ENCODE results near the gene JMJD1C.

DNA sequence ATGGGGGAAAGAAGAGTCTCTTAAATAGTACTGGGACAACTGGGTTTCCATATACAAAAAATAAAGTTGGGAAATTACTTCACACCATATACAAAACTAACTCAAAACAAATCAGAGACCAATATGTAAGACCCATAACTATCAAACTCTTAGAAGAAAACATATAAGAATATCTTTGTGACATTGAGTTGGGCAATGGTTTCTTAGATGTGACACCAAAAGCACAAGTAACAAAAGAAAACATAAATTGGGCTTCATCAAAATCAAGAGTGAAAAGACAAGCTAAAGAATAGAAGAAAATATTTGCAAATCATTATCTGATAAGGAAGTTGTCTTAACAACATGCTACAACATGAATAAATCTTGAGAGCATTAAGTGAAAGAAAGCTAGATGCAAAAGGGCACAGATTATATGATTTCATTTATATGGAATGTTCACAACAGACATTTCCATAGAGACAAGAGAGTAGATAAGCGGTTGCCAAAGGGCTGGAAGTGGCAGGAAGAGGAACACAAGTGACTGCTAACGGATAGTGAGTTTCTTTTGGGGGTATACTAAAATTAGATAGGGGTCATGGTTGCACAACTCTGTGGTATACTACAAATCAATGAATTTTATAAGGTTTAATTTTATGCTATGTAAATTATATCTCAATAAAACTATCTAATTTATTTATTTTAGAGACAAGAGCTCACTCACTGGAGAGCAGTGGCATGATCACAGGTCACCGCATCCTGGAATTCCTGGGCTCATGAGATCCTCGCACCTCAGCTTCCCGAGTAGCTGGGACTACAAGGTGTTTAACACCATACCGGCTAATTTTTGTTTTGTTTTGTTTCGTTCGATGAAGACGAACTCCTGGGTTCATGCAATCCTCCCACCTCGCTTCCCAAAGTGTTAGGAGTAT lies 35.4 kb downstream of the JMJD1C start:
- TF ChIP-seq, protein P1, sequence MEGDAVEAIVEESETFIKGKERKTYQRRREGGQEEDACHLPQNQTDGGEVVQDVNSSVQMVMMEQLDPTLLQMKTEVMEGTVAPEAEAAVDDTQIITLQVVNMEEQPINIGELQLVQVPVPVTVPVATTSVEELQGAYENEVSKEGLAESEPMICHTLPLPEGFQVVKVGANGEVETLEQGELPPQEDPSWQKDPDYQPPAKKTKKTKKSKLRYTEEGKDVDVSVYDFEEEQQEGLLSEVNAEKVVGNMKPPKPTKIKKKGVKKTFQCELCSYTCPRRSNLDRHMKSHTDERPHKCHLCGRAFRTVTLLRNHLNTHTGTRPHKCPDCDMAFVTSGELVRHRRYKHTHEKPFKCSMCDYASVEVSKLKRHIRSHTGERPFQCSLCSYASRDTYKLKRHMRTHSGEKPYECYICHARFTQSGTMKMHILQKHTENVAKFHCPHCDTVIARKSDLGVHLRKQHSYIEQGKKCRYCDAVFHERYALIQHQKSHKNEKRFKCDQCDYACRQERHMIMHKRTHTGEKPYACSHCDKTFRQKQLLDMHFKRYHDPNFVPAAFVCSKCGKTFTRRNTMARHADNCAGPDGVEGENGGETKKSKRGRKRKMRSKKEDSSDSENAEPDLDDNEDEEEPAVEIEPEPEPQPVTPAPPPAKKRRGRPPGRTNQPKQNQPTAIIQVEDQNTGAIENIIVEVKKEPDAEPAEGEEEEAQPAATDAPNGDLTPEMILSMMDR (IDR thresholded peaks at IDR 0.05; ENCODE audit: low read length): no peak
- TF ChIP-seq EZH2 (optimal IDR thresholded peaks at IDR 0.05; ENCODE audit: low read depth, low read length): no peak

Measured in MM.1S (cell line).